NCI-H2196 (cell line): Measurements from ENCODE around the gene RARRES2.

Source experiments
- DNase-seq: peaks from one replicate; lab custom pipeline; 2025; ENCODE audit not compliant: unreplicated experiment; lab: John Stamatoyannopoulos, UW

Gene RARRES2

GRCh38 chr7:150363370-150363769, 21.9 kb upstream of the RARRES2 start:
- DNase-seq: no peak

GRCh38 chr7:150361807-150362621, 20.6 kb upstream of the RARRES2 start:
- no peak for DNase-seq

- no peak for DNase-seq
Measured at GRCh38 chr7:150361402-150361801, 20.0 kb upstream of the RARRES2 start.

GRCh38 chr7:150360363-150361058, 19.1 kb upstream of the RARRES2 start:
- no peak for DNase-seq

GRCh38 chr7:150359622-150360362, 18.4 kb upstream of the RARRES2 start:
- no peak for DNase-seq

- DNase-seq: no peak
Measured at GRCh38 chr7:150358988-150359621, 17.7 kb upstream of the RARRES2 start.

- no peak for DNase-seq
Measured at GRCh38 chr7:150358433-150358832, 17.0 kb upstream of the RARRES2 start.

- DNase-seq: no peak
Measured at GRCh38 chr7:150357771-150358427, 16.5 kb upstream of the RARRES2 start.

GRCh38 chr7:150357270-150357669, 15.8 kb upstream of the RARRES2 start:
- DNase-seq: peak; percentile 47

GRCh38 chr7:150356265-150356897, 15.0 kb upstream of the RARRES2 start:
- DNase-seq: peak; percentile 23

GRCh38 chr7:150355666-150356059, 14.2 kb upstream of the RARRES2 start:
- no peak for DNase-seq

- DNase-seq: no peak
Measured at GRCh38 chr7:150351587-150352194, 10.3 kb upstream of the RARRES2 start.

GRCh38 chr7:150346922-150347321, 5.5 kb upstream of the RARRES2 start:
- DNase-seq: no peak

GRCh38 chr7:150345012-150345411, 3.6 kb upstream of the RARRES2 start:
- no peak for DNase-seq

- no peak for DNase-seq
Measured at GRCh38 chr7:150344299-150344698, 2.9 kb upstream of the RARRES2 start.

GRCh38 chr7:150343225-150343624, 1.8 kb upstream of the RARRES2 start:
- DNase-seq: no peak

GRCh38 chr7:150342121-150342408, 636 bp upstream of the RARRES2 start:
- no peak for DNase-seq

GRCh38 chr7:150340875-150341262, 560 bp downstream of the RARRES2 start:
- no peak for DNase-seq

- no peak for DNase-seq
Measured at GRCh38 chr7:150340024-150340749, 1.2 kb downstream of the RARRES2 start.
